Fibroblast of peridontal ligament (primary cell): ENCODE measurements around the gene AACS.
A peak's percentile ranks its signal among the peaks of the same experiment; 100 is the strongest.

ENCODE experiments used
- DNase-seq: peaks from one replicate; pipeline ENCODE4 v3.0.0-alpha.2; 2010; ENCODE audit errors: extremely low read depth

AACS gene

DNA sequence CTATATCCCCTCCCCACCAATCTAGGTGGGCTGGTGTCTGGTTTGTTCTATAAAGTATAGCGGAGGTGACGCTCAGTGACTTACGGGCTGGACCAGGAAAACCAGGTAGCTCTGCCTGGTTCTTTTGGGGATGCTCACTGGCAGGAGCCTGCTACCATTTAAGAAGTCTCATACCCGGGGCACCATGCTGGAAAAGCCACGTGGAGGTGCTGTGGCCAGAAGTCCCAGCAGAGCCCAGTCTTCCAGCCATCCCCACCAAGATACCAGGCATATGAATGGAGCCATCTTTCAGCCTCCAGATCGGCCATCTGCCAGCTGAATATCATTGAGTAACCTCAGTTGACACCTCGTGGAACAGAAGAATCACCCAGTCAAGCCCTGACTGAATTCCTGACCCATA, 87.2 kb downstream of the AACS start:
- no peak for DNase-seq

GRCh38 chr12:125155366-125155765, 90.1 kb downstream of the AACS start:
- DNase-seq, result no peak

GRCh38 chr12:125157177-125157576, 91.9 kb downstream of the AACS start:
- no peak for DNase-seq

- no peak for DNase-seq
These were observed 94.5 kb downstream of the AACS start for GRCh38 chr12:125159702-125160101.

GRCh38 chr12:125160281-125160955, 95.2 kb downstream of the AACS start:
- DNase-seq, result no peak

DNA sequence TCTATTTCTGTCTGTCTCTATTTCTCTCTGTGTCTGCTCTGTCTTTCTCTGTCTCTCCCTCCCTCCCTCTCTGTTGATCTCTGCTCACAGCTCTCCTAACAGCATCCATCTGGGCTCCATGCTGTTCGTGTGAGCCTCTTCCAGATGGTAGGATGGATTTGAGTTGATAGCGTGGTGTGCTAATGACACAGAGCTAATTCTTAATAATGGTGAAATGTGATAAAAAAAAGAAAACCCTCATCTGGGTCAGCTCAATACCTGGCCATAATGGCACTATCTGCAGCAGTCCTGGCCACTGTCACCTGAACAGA, 96.4 kb downstream of the AACS start:
- no peak for DNase-seq

DNA sequence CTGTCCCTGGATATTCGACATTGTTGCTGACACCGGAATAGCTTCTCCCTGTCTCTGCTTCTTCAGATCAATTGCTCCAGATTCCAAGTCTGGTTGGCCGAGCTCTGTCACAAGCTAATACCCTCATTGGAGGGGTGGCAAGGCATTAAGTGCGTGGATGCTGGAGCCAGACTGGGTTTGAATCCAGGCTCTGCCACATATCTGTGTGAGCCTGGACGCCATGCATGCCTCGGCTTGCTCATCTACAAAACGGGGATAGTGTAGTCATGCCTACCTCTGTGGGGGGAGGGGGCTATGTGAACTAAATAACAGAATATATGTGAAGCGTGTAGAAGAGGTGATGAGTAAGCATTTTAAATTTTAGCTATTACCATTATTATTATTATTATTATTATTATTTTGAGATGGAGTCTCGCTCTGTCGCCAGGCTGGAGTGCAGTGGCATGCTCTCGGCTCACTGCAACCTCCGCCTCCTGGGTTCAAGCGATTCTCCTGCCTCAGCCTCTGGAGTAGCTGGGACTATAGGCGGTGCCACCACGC, 97.3 kb downstream of the AACS start:
- no peak for DNase-seq

- no peak for DNase-seq
These were observed 97.9 kb downstream of the AACS start for GRCh38 chr12:125163148-125163547.

DNA sequence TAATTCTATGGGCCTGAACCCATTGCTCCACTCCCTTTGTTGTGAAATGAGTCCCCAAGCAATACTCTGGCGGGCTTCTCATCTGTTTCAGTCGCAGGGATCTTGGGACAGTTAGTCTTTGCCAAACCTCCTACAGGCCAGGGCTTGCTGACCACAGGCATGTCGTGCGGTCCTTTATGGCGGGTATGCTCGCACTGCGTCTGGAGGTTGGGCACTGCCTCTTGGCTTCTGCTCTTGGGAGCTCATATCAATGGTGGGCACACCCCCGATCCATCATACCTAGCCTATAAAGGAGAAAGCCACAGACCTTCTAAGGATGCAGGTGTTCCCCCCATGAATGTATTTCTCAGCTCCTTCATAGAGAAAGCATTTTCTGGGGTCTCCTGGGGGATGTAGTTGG, 99.3 kb downstream of the AACS start:
- DNase-seq, result no peak

DNA sequence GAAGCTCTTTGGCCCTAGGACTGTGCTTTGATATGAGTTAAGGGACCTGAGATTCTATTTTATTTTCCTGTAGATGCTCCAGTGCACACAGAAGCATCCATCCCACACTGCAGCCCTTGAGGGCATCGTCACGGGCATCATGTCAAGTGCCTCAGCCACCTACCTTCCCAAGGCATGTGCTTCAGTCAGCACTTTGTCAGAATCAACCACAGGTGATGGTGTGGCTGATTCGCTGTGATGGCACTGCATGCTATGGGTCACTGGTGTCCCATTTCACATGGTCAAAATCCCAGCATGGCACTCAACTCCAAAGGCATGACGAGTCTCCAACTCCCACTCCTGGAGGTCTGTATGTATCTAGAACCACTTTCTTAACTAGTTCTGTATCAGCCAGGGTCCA, 100.8 kb downstream of the AACS start:
- no peak for DNase-seq

DNA sequence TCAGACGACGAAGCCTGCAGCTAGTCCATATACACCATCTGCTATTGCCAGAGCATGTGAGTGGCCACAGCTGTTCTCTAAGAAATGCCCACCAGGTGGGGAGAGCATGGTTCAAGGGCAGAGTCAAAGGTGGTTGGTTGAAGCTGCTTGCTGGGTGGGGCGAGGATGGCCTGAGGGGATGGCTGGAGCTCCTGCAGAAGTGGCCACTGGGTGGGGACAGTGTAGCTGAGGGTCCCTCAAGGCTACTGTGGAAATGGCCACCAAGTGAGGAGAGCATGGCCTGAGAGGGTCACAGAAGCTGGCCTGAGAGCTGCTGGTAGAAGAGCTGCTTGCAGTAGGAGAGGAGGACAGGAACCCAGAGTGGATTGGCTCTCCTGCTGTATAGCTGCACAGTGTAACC, 102.4 kb downstream of the AACS start:
- DNase-seq, result no peak

DNA sequence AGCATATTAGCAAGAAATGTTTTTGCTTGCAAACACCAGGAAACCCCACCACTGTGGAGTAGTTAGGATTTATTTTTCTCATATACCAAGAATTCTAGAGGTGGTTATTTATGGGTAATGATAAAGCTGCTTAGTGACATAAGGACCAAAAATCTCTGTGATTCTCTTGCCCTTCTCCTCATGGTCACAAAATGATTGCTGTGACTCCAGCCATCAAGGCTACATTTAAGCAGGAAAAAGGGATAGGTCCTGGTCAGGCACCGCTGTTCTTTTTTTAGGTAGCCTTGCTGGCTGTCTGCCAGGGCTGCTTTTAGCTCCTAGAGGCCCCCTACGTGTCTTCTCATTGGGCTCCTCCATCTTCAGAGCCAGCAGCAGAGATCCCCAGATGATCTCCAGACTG, 104.2 kb downstream of the AACS start:
- no peak for DNase-seq

DNA sequence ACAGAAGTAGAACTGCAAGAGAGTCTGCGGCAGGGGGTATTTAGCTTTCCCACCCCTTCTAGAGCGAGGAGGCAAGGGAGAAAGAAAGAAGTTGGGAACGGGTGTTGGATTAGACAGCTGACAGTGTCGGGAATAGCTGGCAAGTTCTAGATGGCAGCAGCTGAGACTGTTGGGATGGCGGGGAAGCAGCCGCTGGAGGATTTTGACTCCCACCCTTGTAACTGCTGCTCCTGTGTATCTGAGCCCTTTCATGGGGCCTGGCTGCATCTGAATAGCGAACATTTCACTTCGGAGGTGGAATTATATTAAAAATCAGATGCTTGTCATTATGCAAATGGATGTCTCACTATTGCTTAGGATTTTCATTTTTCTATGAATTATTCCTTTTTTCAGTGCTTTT, 104.6 kb downstream of the AACS start:
- DNase-seq, result no peak

- DNase-seq, result no peak
These were observed 106.0 kb downstream of the AACS start for GRCh38 chr12:125171267-125171666.

GRCh38 chr12:125172231-125172850, 107.1 kb downstream of the AACS start:
- DNase-seq, result no peak

GRCh38 chr12:125175576-125175975, 110.3 kb downstream of the AACS start:
- no peak for DNase-seq

DNA sequence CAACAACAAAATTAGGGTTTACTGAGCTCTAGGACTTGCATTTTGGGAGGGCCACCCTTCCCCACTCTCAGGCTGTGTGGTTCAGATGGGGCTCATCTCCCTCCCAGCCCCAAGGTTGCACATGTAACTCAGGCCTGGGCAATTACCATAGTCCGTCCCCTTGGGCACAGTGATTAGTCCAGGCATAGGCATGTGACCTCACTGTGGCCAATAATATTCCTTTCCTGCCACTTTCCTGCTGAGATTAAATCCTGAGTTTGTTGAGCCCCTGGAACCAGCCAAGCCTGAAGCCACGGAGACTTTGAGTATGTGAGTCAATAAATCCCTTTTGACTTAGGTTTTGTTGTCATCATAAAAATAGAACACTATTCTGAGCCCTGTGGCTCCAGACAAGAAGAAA, 113.0 kb downstream of the AACS start:
- no peak for DNase-seq

DNA sequence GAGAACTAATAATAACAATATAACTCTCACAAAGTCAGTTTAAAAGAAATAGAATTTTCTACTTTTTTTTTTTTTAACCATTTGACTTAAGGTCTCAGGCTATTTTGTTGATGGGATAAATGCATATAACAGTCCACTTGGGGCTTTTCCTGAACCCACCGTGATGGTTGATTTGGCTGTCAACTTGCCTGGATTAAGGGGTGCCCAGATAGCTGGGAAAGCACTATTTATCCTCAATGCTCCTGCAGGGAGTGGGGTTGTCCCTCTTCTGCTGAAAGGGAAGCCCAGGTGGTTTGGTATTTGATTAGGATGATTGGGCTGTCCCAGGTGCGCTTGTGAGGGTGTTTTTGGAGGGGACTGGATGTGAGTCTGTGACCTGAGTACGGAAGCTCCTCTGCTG, 114.9 kb downstream of the AACS start:
- DNase-seq, result no peak

DNA sequence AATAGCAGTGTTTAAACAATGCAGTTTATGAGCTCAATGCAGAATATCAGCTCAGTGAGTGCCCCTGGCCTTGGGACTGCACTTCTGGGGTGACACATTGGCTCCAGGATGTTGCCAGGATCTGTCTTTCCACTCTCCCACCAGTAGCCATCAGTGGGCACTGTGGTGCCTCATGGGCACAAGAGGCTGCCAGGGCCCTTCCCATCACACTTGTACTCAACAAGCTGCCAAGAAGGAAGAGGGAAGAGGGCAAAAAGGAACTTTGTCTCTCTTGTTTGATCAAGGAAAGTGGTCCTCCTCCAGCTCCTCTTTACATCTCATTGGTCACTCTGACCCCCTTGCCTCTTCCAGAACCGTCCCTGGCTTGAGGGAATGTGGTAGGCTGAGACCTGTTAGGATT, 115.9 kb downstream of the AACS start:
- DNase-seq, result no peak

GRCh38 chr12:125183187-125184067, 118.2 kb downstream of the AACS start:
- DNase-seq, result peak; percentile 73

- DNase-seq, result no peak
These were observed 119.2 kb downstream of the AACS start for GRCh38 chr12:125184213-125184967.

DNA sequence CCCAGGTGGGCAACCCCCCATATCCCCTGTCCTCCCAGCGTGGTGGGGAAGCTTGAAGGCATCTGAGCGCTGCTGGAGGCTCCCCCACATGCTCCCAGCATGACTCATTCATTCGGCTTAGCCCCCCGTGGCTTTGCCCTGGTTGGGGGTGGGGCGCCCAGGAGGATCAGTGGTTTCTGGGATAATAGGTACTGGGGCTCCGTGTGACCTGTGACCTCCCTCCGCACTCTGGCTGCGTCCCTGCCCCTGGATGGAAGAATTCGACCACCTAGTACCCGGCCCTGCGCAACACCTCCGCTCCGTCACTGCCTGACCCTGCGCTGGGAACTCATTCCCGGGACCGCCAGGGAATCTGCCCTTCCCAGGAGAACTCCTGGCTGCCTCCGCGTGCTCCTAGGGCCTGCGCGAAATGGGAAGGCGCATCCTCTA, 120.1 kb downstream of the AACS start:
- DNase-seq, result no peak
